H9 (cell line): ENCODE results near the gene CHKB. TPM values are rescaled to one million over a fixed set of nuclear protein-coding genes. Genes with fewer than 3 reads are reported as not detected.

Experiments
- DNase-seq: peaks from one replicate; pipeline ENCODE4 v3.0.0-alpha.2; 2017
- H2AFZ ChIP-seq: one replicate; pipeline ENCODE4 v1.6.1; 2013; ENCODE audit warnings: mild to moderate bottlenecking, low read length, control low read depth, moderate library complexity
- H2AK5ac ChIP-seq: 2 replicates; pipeline ENCODE4 v1.6.1; 2013; ENCODE audit warnings: low read length, control low read depth, mixed read lengths; ENCODE audit not compliant: insufficient read length
- H2BK120ac ChIP-seq: one replicate; pipeline ENCODE4 v1.6.1; 2013; ENCODE audit warnings: low read depth, mild to moderate bottlenecking, low read length, control low read depth, inconsistent platforms; ENCODE audit not compliant: poor library complexity, severe bottlenecking
- H2BK12ac ChIP-seq: 2 replicates; pipeline ENCODE4 v1.6.1; 2013; ENCODE audit warnings: low read length, control low read depth, mixed read lengths, low read depth; ENCODE audit not compliant: insufficient read length
- H2BK15ac ChIP-seq: 2 replicates; pipeline ENCODE4 v1.6.1; 2013; ENCODE audit warnings: low read depth, low read length, control low read depth
- H2BK20ac ChIP-seq: one replicate; pipeline ENCODE4 v1.6.1; 2013; ENCODE audit warnings: low read depth, mild to moderate bottlenecking, low read length, control low read depth, inconsistent platforms; ENCODE audit not compliant: poor library complexity, severe bottlenecking
- H2BK5ac ChIP-seq: 2 replicates; pipeline ENCODE4 v1.6.1; 2013; ENCODE audit warnings: low read length, control low read depth, mixed read lengths; ENCODE audit not compliant: insufficient read length
- H3K14ac ChIP-seq: 2 replicates; pipeline ENCODE4 v1.6.1; 2013; ENCODE audit warnings: low read length, control low read depth; ENCODE audit not compliant: insufficient read depth
- H3K18ac ChIP-seq: 2 replicates; pipeline ENCODE4 v1.6.1; 2013; ENCODE audit warnings: low read depth, mild to moderate bottlenecking, mixed read lengths, low read length, control low read depth; ENCODE audit not compliant: insufficient read length
- H3K23ac ChIP-seq: 2 replicates; pipeline ENCODE4 v1.6.1; 2013; ENCODE audit warnings: low read length, control low read depth, mixed read lengths, low read depth; ENCODE audit not compliant: insufficient read length
- H3K23me2 ChIP-seq: 2 replicates; pipeline ENCODE4 v1.6.1; 2013; ENCODE audit warnings: low read depth, mild to moderate bottlenecking, mixed read lengths, low read length, control low read depth; ENCODE audit not compliant: insufficient read length, poor library complexity, severe bottlenecking
- H3K27ac ChIP-seq: 2 replicates; pipeline ENCODE4 v1.5.1; 2013; ENCODE audit warnings: low read length, control low read depth, mixed read lengths, low read depth; ENCODE audit not compliant: insufficient read length
- H3K27me3 ChIP-seq: 2 replicates; pipeline ENCODE4 v1.6.1; 2013; ENCODE audit warnings: low read length, control low read depth, inconsistent platforms; ENCODE audit not compliant: insufficient read depth
- H3K4ac ChIP-seq: 2 replicates; pipeline ENCODE4 v1.6.1; 2013; ENCODE audit warnings: low read depth, mild to moderate bottlenecking, control low read depth, inconsistent platforms, low read length, moderate library complexity
- H3K4me1 ChIP-seq: 2 replicates; pipeline ENCODE4 v1.6.1; 2013; ENCODE audit warnings: low read length, control low read depth, inconsistent platforms; ENCODE audit not compliant: insufficient read depth
- H3K4me2 ChIP-seq: 2 replicates; pipeline ENCODE4 v1.6.1; 2013; ENCODE audit warnings: low read length, control low read depth, mixed read lengths; ENCODE audit not compliant: insufficient read length, insufficient read depth
- H3K56ac ChIP-seq: 2 replicates; pipeline ENCODE4 v1.6.1; 2013; ENCODE audit warnings: low read depth, mild to moderate bottlenecking, mixed read lengths, low read length, control low read depth; ENCODE audit not compliant: insufficient read length
- H3K79me1 ChIP-seq: 2 replicates; pipeline ENCODE4 v1.6.1; 2013; ENCODE audit warnings: low read depth, mild to moderate bottlenecking, moderate library complexity, low read length, control low read depth, inconsistent platforms; ENCODE audit not compliant: insufficient read depth, poor library complexity, severe bottlenecking
- H3K79me2 ChIP-seq: 2 replicates; pipeline ENCODE4 v1.6.1; 2013; ENCODE audit warnings: low read length, control low read depth, inconsistent platforms; ENCODE audit not compliant: insufficient read depth
- H3K9ac ChIP-seq: 2 replicates; pipeline ENCODE4 v1.6.1; 2013; ENCODE audit warnings: low read length, control low read depth, mixed read lengths; ENCODE audit not compliant: insufficient read length; ENCODE audit errors: extremely low read depth
- H3K9me3 ChIP-seq: one replicate; pipeline ENCODE4 v1.6.1; 2013; ENCODE audit warnings: low read depth, low read length, inconsistent platforms; ENCODE audit not compliant: control insufficient read depth
- H3T11ph ChIP-seq: one replicate; pipeline ENCODE4 v1.6.1; 2013; ENCODE audit warnings: mild to moderate bottlenecking, low read length, control low read depth, inconsistent platforms
- H4K20me1 ChIP-seq: one replicate; pipeline ENCODE4 v1.6.1; 2013; ENCODE audit not compliant: control insufficient read depth, insufficient read length, insufficient read depth
- H4K5ac ChIP-seq: 2 replicates; pipeline ENCODE4 v1.6.1; 2013; ENCODE audit warnings: low read depth, mild to moderate bottlenecking, mixed read lengths, low read length, control low read depth; ENCODE audit not compliant: insufficient read length
- H4K8ac ChIP-seq: replicated peaks from 2 replicates; pipeline ENCODE4 v1.6.1; 2013; ENCODE audit warnings: low read length, control low read depth, mixed read lengths, low read depth; ENCODE audit not compliant: insufficient read length
- H4K91ac ChIP-seq: 2 replicates; pipeline ENCODE4 v1.6.1; 2013; ENCODE audit warnings: low read depth, mild to moderate bottlenecking, moderate library complexity, mixed read lengths, low read length, control low read depth; ENCODE audit not compliant: insufficient read length
- H3K27ac Mint-ChIP-seq, 3 experiments: 2 replicates in 2 of 3; 3 replicates in 1 of 3; pipeline ENCODE4 v1.8.0; 2020 to 2021; ENCODE audit warnings: mixed read lengths in 3 of 3, mild to moderate bottlenecking in 1 of 3, moderate library complexity in 1 of 3
- H3K27me3 Mint-ChIP-seq: 2 replicates; pipeline ENCODE4 v1.8.0; 2021; ENCODE audit warnings: low read depth, mild to moderate bottlenecking, moderate library complexity, mixed read lengths
- H3K36me3 Mint-ChIP-seq, 3 experiments: 2 replicates in 2 of 3; 3 replicates in 1 of 3; pipeline ENCODE4 v1.8.0; 2020 to 2021; ENCODE audit warnings: low read depth in 3 of 3, mixed read lengths in 3 of 3; ENCODE audit not compliant: insufficient read depth in 1 of 3
- H3K4me1 Mint-ChIP-seq, 2 experiments: 2 replicates each; pipeline ENCODE4 v1.8.0; 2020; ENCODE audit warnings: mixed read lengths in 2 of 2
- H3K4me3 Mint-ChIP-seq, 2 experiments: 2 replicates in 1 of 2; 3 replicates in 1 of 2; pipeline ENCODE4 v1.8.0; 2020 to 2021; ENCODE audit warnings: mild to moderate bottlenecking in 2 of 2, mixed read lengths in 2 of 2, moderate library complexity in 1 of 2
- H3K9me3 Mint-ChIP-seq, 2 experiments: 2 replicates in 1 of 2; 3 replicates in 1 of 2; pipeline ENCODE4 v1.8.0; 2020; ENCODE audit warnings: mild to moderate bottlenecking in 2 of 2, mixed read lengths in 2 of 2, moderate library complexity in 1 of 2
- CTCF ChIP-seq: fragments of 200-600 bp; sonication (generic); conservative IDR thresholded peaks from 3 replicates; pipeline ENCODE4 v1.8.0; 2021; ENCODE audit warnings: antibody characterized with exemption, mild to moderate bottlenecking
- WGBS: extraction: QIAGEN DNeasy Blood & Tissue Kit; methylation state at CpG from one replicate; pipeline ENCODE4 v1.1.7; 2013; ENCODE audit warnings: missing lambda C conversion rate, low lambda C conversion rate, mixed read lengths; ENCODE audit not compliant: insufficient read length; ENCODE audit errors: extremely low coverage; 5-methylcytosine and 5-hydroxymethylcytosine counted together
- total RNA-seq: library from RNA; stranded (reverse); gene quantifications from 2 replicates; pipeline ENCODE4 v1.2.1, GENCODE V29; 2021

CHKB gene
- total RNA-seq, 1 experiment from 2014 or later = 64.9 TPM

GRCh38 chr22:50529416-50529896, 53.2 kb downstream of the CHKB start:
- H2BK20ac ChIP-seq = no peak overlapping the region
- Mint-ChIP-seq H3K27ac (no peak overlapping the region), H3K4me1 (peaks cover 18 to 23% of the 10 kb centered on the region in 2 experiments), H3K36me3 (peaks cover 0 to 3% (median 3%) of the 10 kb centered on the region in 3 experiments; a peak in 3 of 7 replicates), H3K27me3 (peaks cover 74% of the 10 kb centered on the region), H3K9me3 (no peaks in the 10 kb centered on the region; a peak in 1 of 5 replicates), H3K4me3 (peak overlapping the region in 1 of 2 experiments; percentile 60; a peak in 1 of 5 replicates)
- no peak overlapping the region for H3K14ac ChIP-seq
- H2AFZ ChIP-seq = no peak overlapping the region
- no peak overlapping the region for H3K18ac ChIP-seq
- H3K9me3 ChIP-seq = no peaks in the 10 kb centered on the region
- H3K4ac ChIP-seq = no peak overlapping the region
- H3K79me1 ChIP-seq = no peaks in the 10 kb centered on the region
- H3K4me1 ChIP-seq = peaks cover 1% of the 10 kb centered on the region; the same call in 1 of the 2 replicates
- H4K20me1 ChIP-seq = no peaks in the 10 kb centered on the region
- no peak overlapping the region for H3K23ac ChIP-seq
- TF ChIP-seq CTCF = no peak
- H2BK15ac ChIP-seq = no peak overlapping the region
- H4K8ac ChIP-seq = no peak overlapping the region
- DNase-seq = no peak
- H2BK12ac ChIP-seq = no peak overlapping the region
- no peaks in the 10 kb centered on the region for H3K79me2 ChIP-seq
- H4K5ac ChIP-seq = no peak overlapping the region
- H2BK5ac ChIP-seq = no peak overlapping the region
- H3T11ph ChIP-seq = no peak overlapping the region
- peaks cover 21% of the 10 kb centered on the region for H3K23me2 ChIP-seq
- H3K27me3 ChIP-seq = peaks cover 37% of the 10 kb centered on the region; the same call in 1 of the 2 replicates
- H3K56ac ChIP-seq = no peak overlapping the region
- no peak overlapping the region for H2AK5ac ChIP-seq
- no peak overlapping the region for H3K9ac ChIP-seq
- no CpG with 5 or more reads among the region's 50 CpGs for WGBS
- no peak overlapping the region for H4K91ac ChIP-seq
- no peak overlapping the region for H2BK120ac ChIP-seq
- H3K27ac ChIP-seq = no peak overlapping the region
- no peak overlapping the region for H3K4me2 ChIP-seq

Other genes starting within 250 kb of the CHKB start
- gene PPP6R2, start 239.5 kb downstream of the CHKB start, total RNA-seq = 41.2 and 42.6 TPM in 2 replicates
- 69.8 and 72.0 TPM in 2 replicates for gene SBF1, start 107.8 kb downstream of the CHKB start, total RNA-seq
- 11.4 and 11.9 TPM in 2 replicates for gene ADM2, start 101.3 kb downstream of the CHKB start, total RNA-seq
- 1.4 and 1.5 TPM in 2 replicates for gene MIOX, start 96.0 kb downstream of the CHKB start, total RNA-seq
- 43.6 and 46.0 TPM in 2 replicates for gene LMF2, start 75.1 kb downstream of the CHKB start, total RNA-seq
- 76.2 and 78.1 TPM in 2 replicates for gene NCAPH2, start 74.6 kb downstream of the CHKB start, total RNA-seq
- 3.3 and 3.4 TPM in 2 replicates for gene SCO2, start 57.3 kb downstream of the CHKB start, total RNA-seq
- 0.61 and 1.0 TPM in 2 replicates for gene TYMP, start 52.8 kb downstream of the CHKB start, total RNA-seq
- gene KLHDC7B, start 37.0 kb downstream of the CHKB start, total RNA-seq = not detected in 2 replicates
- gene SYCE3, start 19.9 kb downstream of the CHKB start, total RNA-seq = 0.85 and 0.97 TPM in 2 replicates
- gene CPT1B, start 4.4 kb downstream of the CHKB start, total RNA-seq = 65.7 and 68.3 TPM in 2 replicates
- gene MAPK8IP2, start 17.9 kb upstream of the CHKB start, total RNA-seq = 5.7 and 5.9 TPM in 2 replicates
- gene ARSA, start 45.3 kb upstream of the CHKB start, total RNA-seq = 10.3 and 11.0 TPM in 2 replicates
- 8.4 and 8.7 TPM in 2 replicates for gene SHANK3, start 90.0 kb upstream of the CHKB start, total RNA-seq
- 0.35 TPM in 1 of 2 replicates, not detected in the other for gene ACR, start 155.4 kb upstream of the CHKB start, total RNA-seq
- gene RABL2B, start 200.8 kb upstream of the CHKB start, total RNA-seq = 18.1 and 19.0 TPM in 2 replicates